Measurements from ENCODE around the gene FDX1. TPM values are rescaled to one million over a fixed set of nuclear protein-coding genes. Genes with fewer than 3 reads are reported as not detected.

Gene FDX1
- total RNA-seq, 2 donors from 2014 or later, result 14.0 to 15.2 TPM

DNA sequence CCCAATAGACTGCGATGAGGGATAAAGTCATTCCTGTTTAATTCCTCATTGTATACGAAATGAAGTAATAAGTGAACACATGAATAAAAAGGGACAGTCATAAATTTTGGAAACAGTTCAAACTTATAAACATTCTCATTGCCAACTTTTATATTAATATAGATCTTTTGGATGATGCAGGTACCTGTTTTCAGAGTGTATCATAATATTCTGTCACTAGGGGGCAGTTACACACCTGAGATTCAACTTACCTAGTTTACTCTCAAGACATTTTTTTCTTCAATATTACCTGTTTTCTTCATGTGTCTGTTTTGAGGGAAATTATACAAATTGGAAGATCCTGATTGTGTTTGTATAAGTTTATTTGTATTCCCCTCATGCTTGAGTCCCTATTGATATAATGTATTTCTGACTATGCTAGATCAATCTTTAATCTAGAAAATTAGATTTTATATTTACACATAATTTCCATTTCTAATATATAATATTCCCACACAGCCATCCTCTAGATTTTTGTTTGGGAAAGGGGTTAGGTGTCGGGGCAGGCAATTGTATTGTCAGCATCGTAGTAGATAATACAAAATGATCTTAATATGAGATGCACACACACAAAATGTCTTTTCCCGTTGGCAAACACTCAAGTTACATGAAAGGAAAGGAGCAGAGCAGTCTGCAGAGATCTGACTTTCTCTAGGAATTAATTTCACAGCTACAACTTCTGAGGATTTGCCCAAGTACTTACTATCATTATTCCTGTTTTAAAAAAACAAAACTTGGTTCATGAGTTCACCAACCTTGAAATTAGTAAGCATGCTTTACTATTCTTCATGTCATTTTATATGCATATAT, 18.4 kb downstream of the FDX1 start:
- H3K36me3 ChIP-seq (replicated peaks in 1 of 2; ENCODE audit: insufficient read depth in 1 of 2, low read depth in 2 of 2), result no peaks in the 10 kb centered on the region
- DNase-seq (no peak), ATAC-seq (no peak)
- no peaks in the 10 kb centered on the region for H3K9me3 ChIP-seq
- no peak overlapping the region for H3K27ac ChIP-seq
- TF ChIP-seq POLR2A (IDR thresholded peaks at IDR 0.05) (no peak), CTCF (IDR thresholded peaks at IDR 0.05) (peak in 6 of 7 experiments; percentile 26 to 52 (median 47))
- 49% methylated on average over 5 of the region's 5 CpGs for WGBS, 2 donors
- H3K4me3 ChIP-seq, result no peak overlapping the region
- no peaks in the 10 kb centered on the region for H3K27me3 ChIP-seq
- no peaks in the 10 kb centered on the region for H3K4me1 ChIP-seq
- intact Hi-C loops (cut with DNase I), result loop anchor here (10.0 kb wide), 1 partner anchor 997 kb away; no protein-coding TSS in a partner anchor

- H3K27ac ChIP-seq, result no peak overlapping the region
- H3K9me3 ChIP-seq, result no peaks in the 10 kb centered on the region
- intact Hi-C loops (cut with DNase I), result loop anchor here (10.0 kb wide), 1 partner anchor 775 kb away; no protein-coding TSS in a partner anchor
- 72 to 79% methylated on average over 2 of the region's 2 CpGs for WGBS, 2 donors
- DNase-seq (no peak), ATAC-seq (no peak)
- no peak overlapping the region for H3K4me3 ChIP-seq
- H3K36me3 ChIP-seq (replicated peaks in 1 of 2; ENCODE audit: insufficient read depth in 1 of 2, low read depth in 2 of 2), result no peaks in the 10 kb centered on the region
- no peak for TF ChIP-seq POLR2A (IDR thresholded peaks at IDR 0.05)
- no peak for TF ChIP-seq CTCF (IDR thresholded peaks at IDR 0.05)
- H3K27me3 ChIP-seq, result no peaks in the 10 kb centered on the region
- no peaks in the 10 kb centered on the region for H3K4me1 ChIP-seq
These were observed 20.5 kb downstream of the FDX1 start for GRCh38 chr11:110450246-110450645.

DNA sequence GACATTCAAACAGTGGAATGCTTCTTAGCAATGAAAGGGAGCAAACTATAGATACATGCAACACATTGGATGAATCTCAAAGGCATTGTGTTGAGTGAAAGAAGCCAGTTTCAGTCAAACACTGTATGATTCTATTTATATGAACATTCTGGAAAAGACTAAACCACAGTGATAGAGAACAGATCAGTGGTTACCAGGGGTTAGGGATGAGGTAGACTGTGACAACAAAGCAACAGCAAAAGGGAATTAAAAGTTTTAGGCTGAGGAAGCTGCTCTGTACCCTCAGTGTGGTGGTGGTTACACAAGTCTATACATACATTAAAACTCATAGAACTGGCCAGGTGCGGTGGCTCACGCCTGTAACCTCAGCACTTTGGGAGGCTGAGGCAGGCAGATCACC, 23.0 kb downstream of the FDX1 start:
- 91 to 100% methylated on average over 2 of the region's 2 CpGs for WGBS, 2 donors
- TF ChIP-seq POLR2A (IDR thresholded peaks at IDR 0.05) (no peak), CTCF (IDR thresholded peaks at IDR 0.05) (no peak)
- ATAC-seq (no peak), DNase-seq (no peak)
- intact Hi-C loops (cut with DNase I), result loop anchor here (10.0 kb wide), 1 partner anchor 772 kb away; no protein-coding TSS in a partner anchor
- Histone ChIP-seq H3K9me3 (no peaks in the 10 kb centered on the region), H3K4me1 (no peaks in the 10 kb centered on the region), H3K36me3 (replicated peaks in 1 of 2; ENCODE audit: insufficient read depth in 1 of 2, low read depth in 2 of 2) (peaks cover 0 to 4% of the 10 kb centered on the region in 2 donors), H3K27me3 (no peaks in the 10 kb centered on the region), H3K4me3 (no peak overlapping the region), H3K27ac (no peak overlapping the region)

DNA sequence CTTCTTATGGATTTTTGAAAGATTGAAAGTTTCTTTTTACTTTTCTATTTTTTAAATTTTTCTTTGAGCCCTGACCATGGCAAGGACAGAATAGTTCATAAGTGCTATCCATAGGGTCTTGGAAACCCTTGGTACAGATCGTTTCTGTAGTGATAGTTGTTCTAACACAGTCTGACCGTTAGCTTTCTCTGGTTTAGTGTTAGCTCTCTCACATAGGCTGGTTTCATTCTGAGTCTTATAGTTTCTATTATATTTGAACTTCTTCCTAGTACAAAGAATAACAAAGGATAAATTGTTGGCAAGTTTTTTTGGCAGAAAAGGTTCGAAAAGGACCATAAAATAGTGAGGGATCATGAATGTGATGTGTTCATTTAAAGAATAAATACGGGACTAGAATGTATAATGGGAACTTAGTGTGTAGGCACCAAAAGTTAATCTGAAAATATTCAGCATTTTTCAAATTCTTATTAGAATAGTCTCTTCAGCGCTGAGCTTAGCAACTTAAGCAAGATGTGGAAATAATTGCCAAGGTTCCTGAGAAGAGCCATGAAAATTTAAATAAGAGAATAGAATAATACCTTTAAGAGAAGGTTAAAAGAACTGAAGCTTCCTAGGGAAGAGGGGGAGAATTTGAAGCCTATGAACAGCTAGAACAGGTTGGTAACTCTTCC, 24.1 kb downstream of the FDX1 start:
- no peaks in the 10 kb centered on the region for H3K9me3 ChIP-seq
- intact Hi-C loops (cut with DNase I), result loop anchor here (10.0 kb wide), 1 partner anchor 771 kb away; no protein-coding TSS in a partner anchor
- DNase-seq (no peak), ATAC-seq (no peak)
- no peak for TF ChIP-seq CTCF (IDR thresholded peaks at IDR 0.05)
- no peak for TF ChIP-seq POLR2A (IDR thresholded peaks at IDR 0.05)
- H3K36me3 ChIP-seq (replicated peaks in 1 of 2; ENCODE audit: insufficient read depth in 1 of 2, low read depth in 2 of 2), result peaks cover 0 to 6% of the 10 kb centered on the region in 2 donors
- H3K4me3 ChIP-seq, result no peak overlapping the region
- H3K27me3 ChIP-seq, result no peaks in the 10 kb centered on the region
- WGBS, 2 donors, result 85 to 86% methylated on average over 5 of the region's 5 CpGs
- H3K27ac ChIP-seq, result no peak overlapping the region
- no peaks in the 10 kb centered on the region for H3K4me1 ChIP-seq
